Measurements from ENCODE around the gene C1orf115.

GRCh38 chr1:220642285-220642684, 47.9 kb upstream of the C1orf115 start:
- no peak for TF ChIP-seq CTCF (IDR thresholded peaks at IDR 0.05; ENCODE audit: low read depth, low read length, missing input control)
- no peak for TF ChIP-seq REST (IDR thresholded peaks at IDR 0.05)
